GM18861 (cell line): ENCODE results near the gene LIPM.

Experiments used
- ATAC-seq: cut with Tn5 transposase; IDR thresholded peaks from one replicate; pipeline ENCODE4 v1.9.1; 2021; ENCODE audit not compliant: unreplicated experiment

LIPM gene

GRCh38 chr10:88802523-88803285 is at the start of gene LIPM:
Gene LIPM (plus strand): TSS chr10:88802730. CDS start chr10:88802897, 167 bp downstream.
- ATAC-seq: no peak

- no peak for ATAC-seq
Observed at GRCh38 chr10:88754287-88754686, 48.2 kb upstream of the LIPM start.

- ATAC-seq: peak; percentile 77
Observed at GRCh38 chr10:88755753-88756152, 46.8 kb upstream of the LIPM start.

GRCh38 chr10:88756660-88757059 is 45.9 kb upstream of the LIPM start:
- no peak for ATAC-seq

GRCh38 chr10:88759366-88760101 is 43.0 kb upstream of the LIPM start, which contains the start of gene LIPN:
Gene LIPN (plus strand): TSS chr10:88760020. CDS start chr10:88761406, 1,386 bp downstream.
- ATAC-seq: no peak

- no peak for ATAC-seq
Observed at GRCh38 chr10:88762906-88763305, 39.6 kb upstream of the LIPM start.

GRCh38 chr10:88763441-88763840 is 39.1 kb upstream of the LIPM start:
- ATAC-seq: no peak

GRCh38 chr10:88764110-88764509 is 38.4 kb upstream of the LIPM start:
- ATAC-seq: peak; percentile 33

GRCh38 chr10:88765816-88766215 is 36.7 kb upstream of the LIPM start:
- no peak for ATAC-seq

- ATAC-seq: no peak
Observed at GRCh38 chr10:88769384-88769783, 33.1 kb upstream of the LIPM start.

- no peak for ATAC-seq
Observed at GRCh38 chr10:88781206-88781605, 21.3 kb upstream of the LIPM start.

- ATAC-seq: no peak
Observed at GRCh38 chr10:88782222-88782621, 20.3 kb upstream of the LIPM start.

GRCh38 chr10:88783724-88784123 is 18.8 kb upstream of the LIPM start:
- ATAC-seq: no peak

GRCh38 chr10:88786032-88786770 is 16.3 kb upstream of the LIPM start:
- ATAC-seq: no peak

- no peak for ATAC-seq
Observed at GRCh38 chr10:88787463-88787862, 15.1 kb upstream of the LIPM start.

GRCh38 chr10:88788924-88789323 is 13.6 kb upstream of the LIPM start:
- no peak for ATAC-seq

GRCh38 chr10:88791924-88792323 is 10.6 kb upstream of the LIPM start:
- ATAC-seq: no peak

- ATAC-seq: no peak
Observed at GRCh38 chr10:88792661-88793060, 9.9 kb upstream of the LIPM start.

GRCh38 chr10:88793712-88794299 is 8.7 kb upstream of the LIPM start:
- no peak for ATAC-seq

- ATAC-seq: no peak
Observed at GRCh38 chr10:88794731-88795130, 7.8 kb upstream of the LIPM start.
